GM21786 (cell line): ENCODE results near the gene GPRC5D.

ENCODE experiments used
- ATAC-seq: cut with Tn5 transposase; IDR thresholded peaks from one replicate; pipeline ENCODE4 v1.9.1; 2021; ENCODE audit not compliant: unreplicated experiment

Gene GPRC5D

GRCh38 chr12:12979731-12980259 is 27.8 kb upstream of the GPRC5D start:
- ATAC-seq, result no peak

DNA sequence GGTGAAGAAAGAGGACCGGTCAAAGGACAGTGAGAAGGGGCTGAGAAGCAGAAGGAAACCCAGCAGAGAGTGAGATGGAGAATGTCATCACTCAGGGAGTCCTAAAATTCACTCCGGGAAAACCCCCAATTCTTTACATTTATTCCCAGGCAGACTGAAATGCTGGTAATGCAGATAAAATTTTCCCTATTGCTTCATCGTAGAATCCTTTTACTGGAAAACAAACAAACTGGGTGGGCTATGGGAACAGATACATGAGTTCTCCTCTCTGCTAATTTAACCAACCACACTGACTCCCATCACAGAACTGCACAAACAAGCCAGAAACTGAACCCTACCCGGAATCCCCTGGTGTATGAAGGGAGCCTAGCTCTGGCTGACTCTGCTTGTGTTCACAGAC is 27.2 kb upstream of the GPRC5D start:
- ATAC-seq, result no peak

DNA sequence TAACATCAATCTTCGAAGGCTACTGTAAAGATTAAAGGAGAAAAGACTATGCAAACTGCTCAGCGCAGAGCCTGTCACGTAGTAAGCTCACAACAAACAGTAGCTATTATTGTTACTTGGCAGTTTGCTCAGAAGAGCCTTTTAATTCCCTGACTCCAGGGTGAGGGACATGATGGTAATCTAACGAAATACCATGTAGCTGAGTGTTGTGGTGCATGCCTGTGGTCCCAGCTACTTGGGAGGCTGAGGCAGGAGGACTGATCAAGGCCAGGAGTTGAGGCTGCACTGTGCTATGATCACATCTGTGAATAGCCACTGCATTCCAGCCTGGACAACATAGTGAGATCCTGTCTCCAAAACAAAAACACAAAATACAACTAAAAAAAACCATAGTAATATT is 25.3 kb upstream of the GPRC5D start:
- ATAC-seq, result no peak

GRCh38 chr12:12976366-12976765 is 24.4 kb upstream of the GPRC5D start:
- no peak for ATAC-seq

DNA sequence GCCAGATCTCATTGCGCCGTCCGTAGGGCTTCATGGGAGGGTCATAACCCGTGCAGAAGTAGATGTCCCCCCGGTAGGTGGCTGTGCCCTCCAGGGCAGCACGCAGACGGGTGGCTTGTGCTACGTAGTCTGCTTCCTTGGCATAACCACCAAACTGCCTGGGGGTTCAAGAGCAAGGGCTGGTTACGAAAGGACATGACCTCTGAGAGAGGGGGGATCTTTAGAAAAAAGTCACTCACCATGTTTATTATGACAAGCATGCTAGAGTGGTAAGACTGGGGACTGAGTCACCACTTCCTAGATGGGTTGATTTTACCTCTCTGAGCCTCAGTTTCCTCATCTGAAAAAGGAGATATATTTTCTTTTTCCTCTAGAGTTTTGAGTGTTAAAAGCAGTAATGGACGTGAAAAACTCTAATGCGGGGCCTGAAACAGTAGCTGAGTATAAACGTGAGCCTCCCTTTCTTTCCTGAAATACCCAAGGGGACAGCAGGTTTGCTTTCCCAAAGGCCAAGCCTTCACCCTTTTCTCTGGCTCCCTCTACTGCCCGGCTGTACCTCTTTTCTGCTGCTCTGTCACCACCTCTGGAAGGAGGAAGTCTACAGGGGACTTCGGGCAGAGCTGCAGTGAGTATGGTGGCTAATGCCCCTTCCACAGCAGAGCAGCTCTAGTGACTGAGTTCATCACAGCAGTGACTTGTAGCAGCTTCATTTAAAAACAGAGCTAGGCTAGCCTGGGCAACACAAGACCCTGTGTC is 23.5 kb upstream of the GPRC5D start:
- ATAC-seq, result no peak

DNA sequence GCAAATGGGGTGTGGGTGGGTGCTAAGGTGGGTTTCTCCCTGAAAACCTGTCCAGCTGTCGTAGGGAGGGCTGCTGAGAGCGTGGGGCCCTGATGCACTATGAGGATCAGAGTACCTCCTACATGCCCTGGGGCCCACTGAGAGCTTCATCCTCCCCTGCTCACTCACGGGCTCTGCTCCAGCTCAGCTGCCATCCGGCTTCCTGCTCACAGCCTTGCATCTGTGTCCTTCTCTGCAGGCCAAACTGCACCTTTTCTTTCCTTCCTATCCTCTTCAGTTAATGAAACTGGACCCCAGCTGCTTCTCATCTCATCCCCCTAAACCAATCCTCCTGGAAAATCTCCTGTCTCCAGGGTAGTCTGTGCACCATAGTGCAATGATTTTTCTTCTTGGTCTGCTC is 22.2 kb upstream of the GPRC5D start:
- no peak for ATAC-seq

- ATAC-seq, result no peak
Observed at GRCh38 chr12:12973019-12973418, 21.0 kb upstream of the GPRC5D start.

DNA sequence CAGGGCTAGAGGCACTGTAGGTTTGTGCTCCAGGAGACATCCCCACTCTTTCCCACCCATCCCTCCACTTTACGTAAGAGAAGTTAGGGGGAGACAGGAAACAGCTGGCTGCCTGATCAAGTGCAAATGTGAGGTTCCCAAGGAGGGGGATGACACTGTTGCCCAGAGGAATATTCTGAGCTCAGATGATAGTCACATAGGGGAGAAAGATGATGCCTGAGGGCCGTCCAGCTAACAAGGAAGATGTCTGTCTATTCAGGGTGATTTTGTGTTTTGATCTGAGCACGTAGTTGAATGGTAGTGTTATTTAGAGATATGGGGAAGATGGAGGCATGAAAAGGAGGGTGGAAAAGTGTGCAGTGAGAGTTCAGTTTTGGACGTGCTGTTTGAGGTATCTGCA is 13.9 kb upstream of the GPRC5D start:
- ATAC-seq, result no peak

GRCh38 chr12:12964255-12964654 is 12.3 kb upstream of the GPRC5D start:
- ATAC-seq, result no peak

- no peak for ATAC-seq
Observed at GRCh38 chr12:12960639-12961209, 8.8 kb upstream of the GPRC5D start.

- ATAC-seq, result no peak
Observed at GRCh38 chr12:12958886-12959285, 6.9 kb upstream of the GPRC5D start.

DNA sequence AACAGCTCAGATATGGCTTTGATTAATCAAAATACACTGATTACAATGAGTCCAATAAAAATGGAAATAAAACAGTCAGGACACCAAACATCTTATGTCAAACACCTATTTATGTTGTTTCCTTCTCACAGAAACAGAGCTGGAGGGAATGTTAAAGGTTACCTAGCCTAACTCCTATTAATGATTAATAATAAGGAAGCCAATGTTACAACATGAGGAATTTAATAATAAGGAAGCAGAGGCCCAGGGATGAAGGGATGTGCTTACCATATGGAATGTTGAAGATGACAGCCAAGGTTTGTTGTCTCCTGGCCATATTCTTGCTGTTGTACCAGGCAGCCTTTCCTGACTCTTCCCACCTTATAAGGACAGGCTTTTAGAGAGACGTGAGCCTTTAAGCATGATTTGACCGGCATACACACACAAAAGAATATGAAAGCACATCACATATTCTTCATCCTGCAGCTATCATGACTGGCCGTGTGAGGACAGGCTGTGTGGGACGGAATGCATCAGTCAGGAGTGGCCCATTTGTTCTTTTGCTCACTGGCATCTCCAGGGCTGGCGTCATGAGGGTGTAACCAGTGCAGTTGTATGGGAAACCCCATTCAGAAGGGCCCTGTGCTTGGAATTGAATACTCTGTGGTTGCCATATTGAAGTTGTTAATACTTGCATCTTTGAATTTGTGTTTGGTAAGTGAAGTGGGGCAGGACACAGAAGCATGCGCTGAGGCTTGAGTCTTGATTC is 3.1 kb upstream of the GPRC5D start:
- no peak for ATAC-seq

- no peak for ATAC-seq
Observed at GRCh38 chr12:12954356-12954755, 2.4 kb upstream of the GPRC5D start.

DNA sequence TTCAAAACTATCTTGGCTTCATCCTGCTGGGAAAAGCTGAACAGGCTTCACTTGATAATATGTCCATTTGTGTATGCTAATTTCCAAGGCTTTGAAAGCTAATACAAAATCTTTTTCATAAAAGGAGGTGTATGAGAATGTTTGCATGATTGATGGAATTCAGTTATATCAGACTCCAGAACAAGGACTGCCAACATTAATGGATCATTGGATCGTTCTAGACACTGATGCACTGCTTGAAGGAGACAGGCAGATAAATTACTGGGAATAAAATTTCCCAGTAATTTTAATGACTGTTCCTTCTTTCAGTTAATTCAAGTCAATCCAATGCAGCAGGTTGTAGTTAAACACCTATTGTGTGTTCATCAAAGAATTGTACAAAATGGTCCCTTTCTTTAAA is 466 bp downstream of the GPRC5D start:
- no peak for ATAC-seq

- ATAC-seq, result no peak
Observed at GRCh38 chr12:12947902-12948301, 4.1 kb downstream of the GPRC5D start.

DNA sequence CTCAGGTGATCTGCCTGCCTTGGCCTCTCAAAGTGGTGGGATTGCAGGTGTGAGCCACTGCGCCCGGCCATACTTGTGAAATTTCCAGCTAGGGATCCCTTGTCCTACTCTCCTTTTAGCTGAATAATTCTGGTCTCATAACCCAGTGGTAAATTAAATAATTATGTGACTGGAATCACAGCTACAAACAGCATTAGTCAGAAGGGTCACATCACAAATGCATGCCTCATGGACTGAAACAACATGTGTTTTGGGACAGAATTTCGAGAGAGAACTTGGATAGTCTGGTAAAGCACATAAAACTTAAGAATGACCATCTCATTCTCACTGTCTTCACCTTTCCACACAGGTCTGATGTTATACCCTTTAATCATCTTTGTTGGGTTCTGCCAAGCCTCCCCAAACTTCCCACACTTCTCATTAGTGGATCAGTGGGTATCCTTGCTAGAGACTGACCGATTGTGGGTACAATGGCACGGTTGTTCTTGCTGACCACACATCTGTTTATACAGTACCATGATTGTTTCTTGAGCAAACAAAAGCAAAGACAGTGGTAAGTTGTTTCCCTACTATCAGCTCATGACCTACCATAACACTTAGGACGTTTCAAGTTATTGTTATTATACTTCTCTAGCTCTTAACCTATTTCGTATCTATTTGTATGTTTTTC is 5.1 kb downstream of the GPRC5D start:
- no peak for ATAC-seq

DNA sequence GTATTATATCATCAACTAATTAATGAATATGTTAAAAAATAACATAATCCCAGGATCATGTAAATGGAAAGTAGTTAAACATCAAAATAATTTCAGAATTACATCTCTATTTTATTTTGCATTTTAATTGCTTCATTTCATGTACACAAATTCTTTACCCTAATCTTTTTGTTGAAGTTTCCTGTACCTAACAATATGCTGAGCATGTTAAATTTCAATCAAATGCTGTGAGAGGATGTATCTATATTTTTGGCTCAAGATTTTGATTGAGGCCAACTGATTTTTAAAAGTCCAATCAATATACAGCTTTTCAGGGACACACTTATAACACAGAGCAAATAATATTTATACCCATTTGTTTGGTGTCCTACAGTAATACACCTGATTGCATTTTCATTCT is 6.4 kb downstream of the GPRC5D start:
- no peak for ATAC-seq

- no peak for ATAC-seq
Observed at GRCh38 chr12:12943586-12944260, 8.2 kb downstream of the GPRC5D start.

DNA sequence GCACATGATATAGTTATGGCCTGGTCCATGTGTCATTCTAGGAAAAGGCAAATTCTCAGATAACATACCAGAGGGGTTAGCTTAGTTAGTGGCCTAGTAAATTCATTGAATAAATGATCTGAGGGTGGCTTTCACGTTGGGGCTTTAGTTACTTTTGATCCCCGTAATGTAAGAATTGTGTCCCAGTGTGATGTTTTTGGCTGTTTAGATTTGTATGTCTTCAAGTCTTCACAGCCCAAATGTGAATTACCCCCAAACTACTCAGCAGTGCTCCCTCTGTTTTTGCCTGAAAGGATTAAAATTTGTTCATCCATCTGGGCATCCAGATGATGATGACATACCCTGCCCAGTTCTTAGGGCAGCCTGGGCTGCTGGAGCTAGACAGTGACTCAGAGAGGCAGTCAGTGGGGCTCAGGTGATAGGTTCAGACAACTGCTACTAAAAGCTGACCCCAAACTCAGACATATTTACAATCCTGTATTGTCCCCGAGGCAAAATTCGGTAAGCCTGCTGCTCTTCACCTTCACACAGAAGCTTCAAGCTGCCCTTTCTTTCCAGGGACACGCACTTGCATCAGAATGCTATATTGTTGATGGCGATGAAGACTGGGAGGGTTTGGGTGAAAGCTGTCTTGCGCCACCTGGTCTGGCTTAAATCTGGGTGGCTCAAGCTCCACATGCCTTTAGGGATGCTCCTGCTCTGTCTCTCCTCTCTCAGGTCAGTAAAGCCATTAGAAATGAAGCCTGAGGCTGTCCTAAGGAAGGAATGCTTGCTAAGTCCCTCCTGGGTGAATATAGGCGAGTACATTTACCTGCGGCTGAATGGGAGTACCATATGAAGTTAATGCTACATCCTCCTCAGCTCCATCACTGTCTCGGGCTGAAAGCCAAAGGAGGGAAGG is 10.3 kb downstream of the GPRC5D start:
- no peak for ATAC-seq

DNA sequence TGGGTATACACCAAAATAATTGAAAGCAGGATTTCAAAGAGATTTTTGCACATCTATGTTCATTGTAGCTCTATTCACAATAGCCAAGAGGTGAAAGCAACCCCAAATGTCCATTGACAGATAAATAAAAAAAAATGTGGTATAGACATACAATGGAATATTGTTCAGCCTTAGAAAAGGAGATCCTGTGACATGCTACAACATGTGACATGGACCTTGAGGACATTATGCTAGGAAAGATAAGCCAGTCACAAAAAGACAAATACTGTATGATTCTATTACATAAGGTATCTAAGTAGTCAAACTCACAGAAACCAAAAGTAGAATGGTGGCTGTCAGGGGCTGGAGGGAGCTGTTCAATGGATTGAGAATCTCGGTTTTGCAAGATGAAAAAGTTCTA is 12.1 kb downstream of the GPRC5D start:
- ATAC-seq, result no peak
